IgD-negative memory B cell (primary cell): ENCODE results near the gene FRMD4B. TPM values are rescaled to one million over a fixed set of nuclear protein-coding genes. Genes with fewer than 3 reads are reported as not detected.
A peak's percentile ranks its signal among the peaks of the same experiment; 100 is the strongest.
"Not testable (repeated sequence)": the region's sequence is repeated elsewhere in the genome, so short reads cannot be mapped to it uniquely, and the experiment has no call there.

Experiments
- H3K27ac Mint-ChIP-seq, 3 donors: one replicate each; pipeline ENCODE4 v1.8.0; 2020 to 2022; ENCODE audit warnings: mild to moderate bottlenecking in 3 of 3, mixed read lengths in 3 of 3, moderate library complexity in 1 of 3
- H3K27me3 Mint-ChIP-seq: one replicate; pipeline ENCODE4 v1.8.0; 2021; ENCODE audit warnings: mixed read lengths
- H3K36me3 Mint-ChIP-seq: one replicate; pipeline ENCODE4 v1.8.0; 2020; ENCODE audit warnings: mild to moderate bottlenecking, mixed read lengths
- H3K4me1 Mint-ChIP-seq, 3 donors: one replicate each; pipeline ENCODE4 v1.8.0; 2020 to 2022; ENCODE audit warnings: mixed read lengths in 3 of 3, mild to moderate bottlenecking in 1 of 3
- H3K4me3 Mint-ChIP-seq, 4 donors: one replicate each; pipeline ENCODE4 v1.8.0; 2020 to 2022; ENCODE audit warnings: mild to moderate bottlenecking in 4 of 4, mixed read lengths in 4 of 4, moderate library complexity in 3 of 4
- H3K9me3 Mint-ChIP-seq, 3 donors: one replicate each; pipeline ENCODE4 v1.8.0; 2020 to 2021; ENCODE audit warnings: mixed read lengths in 3 of 3, mild to moderate bottlenecking in 1 of 3
- polyA plus RNA-seq: library from polyadenylated mRNA; unstranded; fragments of 300-500 nt; fragmentation: Illumina TruSeq; gene quantifications from one replicate; pipeline ENCODE4 v1.2.3, GENCODE V29; 2021

FRMD4B gene
- polyA plus RNA-seq, 1 donor from 2014 or later, result 0.05 TPM

DNA sequence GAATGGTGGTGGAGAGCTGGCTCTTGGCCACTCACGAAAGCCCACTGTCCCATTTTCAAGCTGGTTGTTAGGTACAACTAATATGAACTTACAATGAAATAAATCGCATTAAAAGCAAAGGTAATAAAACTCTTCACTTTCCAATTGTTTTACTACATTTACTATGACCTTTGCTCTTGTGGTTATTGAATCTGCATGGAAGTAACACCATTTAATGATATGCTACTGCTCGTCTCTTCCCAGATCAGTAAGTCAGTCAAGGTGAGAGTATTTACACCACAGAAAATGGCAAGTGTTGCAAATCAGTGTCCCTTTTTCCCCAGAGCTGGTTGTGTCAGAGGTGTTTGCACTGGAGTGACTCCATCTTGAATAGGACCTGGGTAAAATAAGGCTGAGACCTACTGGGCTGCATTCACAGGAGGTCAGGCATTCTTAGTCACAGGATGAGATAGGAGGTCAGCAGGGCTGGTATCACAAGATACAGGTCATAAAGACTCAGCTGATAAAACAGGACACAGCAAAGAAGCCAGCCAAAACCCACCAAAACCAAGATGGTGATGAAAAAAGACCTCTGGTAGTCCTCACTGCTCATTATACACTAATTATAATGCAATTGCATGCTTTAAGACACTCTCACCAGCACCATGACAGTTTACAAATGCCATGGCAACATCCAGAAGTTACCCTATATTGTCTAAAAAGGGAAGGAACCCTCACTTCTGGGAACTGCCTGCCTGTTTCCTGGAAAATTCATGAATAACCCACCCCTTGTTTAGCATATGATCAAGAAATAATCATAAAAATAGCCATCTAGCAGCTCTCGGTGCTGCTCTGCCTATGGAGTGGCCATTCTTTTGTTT lies 57.6 kb downstream of the FRMD4B start:
- Mint-ChIP-seq H3K27me3 (peaks cover 7% of the 10 kb centered on the region), H3K9me3 (no peaks in the 10 kb centered on the region), H3K4me3 (peak overlapping the region in 1 of 4 donors; percentile 53), H3K4me1 (peaks cover 32 to 39% (median 34%) of the 10 kb centered on the region in 3 donors), H3K27ac (peak overlapping the region in 1 of 3 donors; percentile 30), H3K36me3 (no peaks in the 10 kb centered on the region)

GRCh38 chr3:69326855-69327300 lies 59.0 kb downstream of the FRMD4B start:
- Mint-ChIP-seq H3K36me3 (no peaks in the 10 kb centered on the region), H3K27me3 (peaks cover 4% of the 10 kb centered on the region), H3K27ac (peak overlapping the region in 2 of 3 donors; percentile 8 to 83), H3K4me3 (peak overlapping the region in 3 of 4 donors; percentile 50 to 88 (median 55)), H3K9me3 (no peaks in the 10 kb centered on the region), H3K4me1 (peaks cover 32 to 38% (median 34%) of the 10 kb centered on the region in 3 donors)

DNA sequence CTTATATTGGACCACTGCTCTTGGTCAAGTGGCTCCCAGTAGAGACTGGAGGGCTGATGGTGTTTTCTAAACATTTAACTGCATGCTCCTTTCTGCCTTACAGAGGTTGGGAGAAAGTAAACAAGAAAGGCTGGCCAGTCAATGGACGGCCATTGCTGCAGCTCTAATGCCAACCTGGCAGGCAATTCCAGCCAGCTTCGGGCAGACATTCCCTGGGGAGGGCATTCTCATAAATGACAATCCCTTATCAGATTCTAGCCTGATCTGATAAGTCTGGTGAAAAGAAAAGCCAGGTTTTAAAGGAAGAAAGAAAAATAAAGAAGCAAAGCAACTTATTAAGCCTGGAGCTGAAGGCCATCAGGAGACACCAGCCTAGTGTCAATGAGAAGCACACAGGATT lies 60.7 kb downstream of the FRMD4B start:
- Mint-ChIP-seq H3K27ac (no peak overlapping the region), H3K9me3 (no peaks in the 10 kb centered on the region), H3K36me3 (no peaks in the 10 kb centered on the region), H3K4me1 (peaks cover 34 to 38% (median 34%) of the 10 kb centered on the region in 3 donors), H3K4me3 (peak overlapping the region in 1 of 4 donors; percentile 79), H3K27me3 (no peaks in the 10 kb centered on the region)

- H3K4me1 Mint-ChIP-seq, result peaks cover 34 to 42% (median 34%) of the 10 kb centered on the region in 3 donors
- H3K36me3 Mint-ChIP-seq, result no peaks in the 10 kb centered on the region
- H3K9me3 Mint-ChIP-seq, result no peaks in the 10 kb centered on the region
- no peaks in the 10 kb centered on the region for H3K27me3 Mint-ChIP-seq
- no peak overlapping the region for H3K27ac Mint-ChIP-seq
- H3K4me3 Mint-ChIP-seq, result peak overlapping the region in 2 of 4 donors; percentile 30 to 79
Measured at GRCh38 chr3:69324362-69325025, 61.4 kb downstream of the FRMD4B start.

- Mint-ChIP-seq H3K36me3 (no peaks in the 10 kb centered on the region), H3K9me3 (no peaks in the 10 kb centered on the region), H3K27me3 (no peaks in the 10 kb centered on the region), H3K4me1 (peaks cover 34 to 43% (median 34%) of the 10 kb centered on the region in 3 donors), H3K4me3 (no peak overlapping the region), H3K27ac (no peak overlapping the region)
Measured at GRCh38 chr3:69323941-69324340, 61.9 kb downstream of the FRMD4B start.

DNA sequence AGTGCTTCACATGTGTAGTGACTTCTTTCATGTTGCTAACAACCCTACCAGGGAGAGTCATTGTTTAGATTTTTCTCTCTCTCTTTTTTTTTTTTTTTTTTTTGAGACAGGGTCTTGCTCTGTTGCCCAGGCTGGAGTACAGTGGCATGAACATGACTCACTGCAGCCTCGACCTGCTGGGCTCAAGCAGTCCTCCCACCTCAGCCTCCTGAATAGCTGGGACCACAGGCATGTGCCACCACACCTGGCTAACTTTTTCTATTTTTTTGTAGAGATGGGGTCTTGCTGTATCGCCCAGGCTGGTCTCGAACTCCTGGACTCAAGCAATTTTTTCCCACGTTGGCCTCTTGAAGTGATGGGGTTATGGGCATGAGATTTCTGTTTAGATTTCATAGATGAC lies 63.4 kb downstream of the FRMD4B start:
- not testable (repeated sequence) for H3K27me3 Mint-ChIP-seq, H3K27ac Mint-ChIP-seq, H3K4me3 Mint-ChIP-seq, H3K9me3 Mint-ChIP-seq, H3K36me3 Mint-ChIP-seq
- peaks cover 19 to 28% (median 23%) of the 10 kb centered on the region in 3 donors for H3K4me1 Mint-ChIP-seq

GRCh38 chr3:69322158-69322509 lies 63.8 kb downstream of the FRMD4B start:
- Mint-ChIP-seq H3K36me3 (no peaks in the 10 kb centered on the region), H3K4me3 (no peak overlapping the region), H3K27me3 (no peaks in the 10 kb centered on the region), H3K27ac (no peak overlapping the region), H3K9me3 (no peaks in the 10 kb centered on the region), H3K4me1 (peaks cover 18 to 25% (median 20%) of the 10 kb centered on the region in 3 donors)

DNA sequence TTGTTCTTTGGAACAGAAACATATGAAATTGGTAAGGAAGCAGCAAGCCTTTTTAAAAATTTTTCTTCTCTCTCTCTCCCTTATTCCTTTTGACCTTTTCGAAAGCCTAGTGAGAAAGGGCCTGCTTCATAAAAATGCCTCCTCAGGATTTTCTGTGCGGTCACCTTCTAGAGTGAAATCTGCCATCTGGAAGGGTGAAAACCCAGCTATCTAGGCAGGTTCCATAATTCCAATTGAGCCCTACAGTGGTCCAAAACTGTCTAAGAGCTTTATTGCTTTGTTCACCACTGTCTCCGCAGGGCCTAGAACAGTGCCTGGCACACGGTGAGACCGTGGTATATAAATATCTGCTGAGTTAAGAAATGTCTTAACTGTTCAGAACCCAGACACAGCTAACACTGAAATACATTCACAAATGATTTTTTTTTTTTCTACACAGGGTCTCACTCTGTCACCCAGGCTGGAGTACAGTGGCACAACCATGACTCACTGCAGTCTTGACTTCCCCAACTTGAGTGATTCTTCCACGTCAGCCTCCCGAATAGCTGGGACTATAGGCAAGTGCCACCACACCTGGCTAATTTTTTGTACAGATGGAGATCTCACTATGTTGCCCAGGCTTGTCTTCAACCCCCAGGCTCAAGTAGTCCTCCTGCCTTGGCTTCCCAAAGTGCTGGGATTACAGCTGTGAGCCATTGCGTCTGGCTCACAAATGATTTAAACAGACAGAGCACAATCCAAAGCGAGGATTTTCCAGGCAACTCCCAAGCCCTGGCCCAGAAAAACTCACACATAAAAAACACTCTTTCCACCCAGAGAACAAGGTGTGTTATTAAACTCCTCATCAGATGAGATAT lies 64.4 kb downstream of the FRMD4B start:
- no peak overlapping the region for H3K4me3 Mint-ChIP-seq
- no peaks in the 10 kb centered on the region for H3K36me3 Mint-ChIP-seq
- no peak overlapping the region for H3K27ac Mint-ChIP-seq
- H3K9me3 Mint-ChIP-seq, result no peaks in the 10 kb centered on the region
- H3K27me3 Mint-ChIP-seq, result no peaks in the 10 kb centered on the region
- peaks cover 12 to 19% (median 14%) of the 10 kb centered on the region in 3 donors for H3K4me1 Mint-ChIP-seq

- peaks cover 8 to 16% (median 10%) of the 10 kb centered on the region in 3 donors for H3K4me1 Mint-ChIP-seq
- no peaks in the 10 kb centered on the region for H3K9me3 Mint-ChIP-seq
- H3K27ac Mint-ChIP-seq, result no peak overlapping the region
- H3K27me3 Mint-ChIP-seq, result no peaks in the 10 kb centered on the region
- H3K36me3 Mint-ChIP-seq, result no peaks in the 10 kb centered on the region
- H3K4me3 Mint-ChIP-seq, result no peak overlapping the region
Measured at GRCh38 chr3:69320871-69321271, 65.0 kb downstream of the FRMD4B start.

DNA sequence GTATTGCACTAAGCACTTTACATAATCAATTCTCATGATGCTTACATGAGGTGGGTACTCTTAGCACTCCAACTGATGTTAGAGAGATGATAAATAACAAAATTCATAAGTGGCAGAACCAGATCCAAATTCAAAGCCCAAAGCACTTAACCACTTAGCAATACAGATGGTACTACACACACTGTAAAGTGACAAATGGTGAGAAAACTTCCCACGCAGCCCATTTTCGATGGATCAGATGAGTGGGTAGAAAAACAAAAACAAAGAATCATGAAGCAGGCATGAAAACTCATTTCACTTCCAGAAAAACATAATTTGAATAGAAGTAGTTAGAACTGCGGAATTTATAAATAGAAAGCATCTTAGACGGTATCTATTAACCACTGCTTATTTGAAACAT lies 66.2 kb downstream of the FRMD4B start:
- Mint-ChIP-seq H3K9me3 (no peaks in the 10 kb centered on the region), H3K27ac (no peak overlapping the region), H3K36me3 (no peaks in the 10 kb centered on the region), H3K4me1 (peaks cover 5 to 10% (median 6%) of the 10 kb centered on the region in 3 donors), H3K4me3 (no peak overlapping the region), H3K27me3 (no peaks in the 10 kb centered on the region)

DNA sequence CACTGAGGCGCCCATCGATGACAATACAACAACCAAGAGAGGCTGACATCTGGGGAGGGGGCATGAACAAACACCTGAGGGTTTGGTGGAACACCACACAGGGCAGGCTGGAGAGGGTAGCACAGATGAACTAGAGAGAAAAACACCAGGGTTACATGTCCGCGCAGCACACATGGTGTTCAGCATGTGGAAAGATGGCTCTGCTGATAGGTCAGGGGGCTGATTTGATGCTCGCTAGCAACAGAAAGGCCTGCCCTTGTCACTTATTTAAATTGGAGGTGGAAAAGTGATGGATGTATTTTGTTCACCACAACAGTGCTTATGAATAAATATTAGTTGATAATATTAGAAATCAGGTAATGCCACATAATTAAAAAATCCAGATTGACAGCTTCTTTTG lies 67.5 kb downstream of the FRMD4B start:
- Mint-ChIP-seq H3K4me1 (peaks cover 0 to 5% (median 2%) of the 10 kb centered on the region in 3 donors), H3K4me3 (peak overlapping the region in 1 of 4 donors; percentile 0), H3K36me3 (no peaks in the 10 kb centered on the region), H3K9me3 (no peaks in the 10 kb centered on the region), H3K27ac (no peak overlapping the region), H3K27me3 (no peaks in the 10 kb centered on the region)

- Mint-ChIP-seq H3K27ac (no peak overlapping the region), H3K4me1 (no peaks in the 10 kb centered on the region), H3K36me3 (peaks cover under 1% of the 10 kb centered on the region), H3K9me3 (no peaks in the 10 kb centered on the region), H3K27me3 (no peaks in the 10 kb centered on the region), H3K4me3 (no peak overlapping the region)
Measured at GRCh38 chr3:69313251-69313650, 72.6 kb downstream of the FRMD4B start.

DNA sequence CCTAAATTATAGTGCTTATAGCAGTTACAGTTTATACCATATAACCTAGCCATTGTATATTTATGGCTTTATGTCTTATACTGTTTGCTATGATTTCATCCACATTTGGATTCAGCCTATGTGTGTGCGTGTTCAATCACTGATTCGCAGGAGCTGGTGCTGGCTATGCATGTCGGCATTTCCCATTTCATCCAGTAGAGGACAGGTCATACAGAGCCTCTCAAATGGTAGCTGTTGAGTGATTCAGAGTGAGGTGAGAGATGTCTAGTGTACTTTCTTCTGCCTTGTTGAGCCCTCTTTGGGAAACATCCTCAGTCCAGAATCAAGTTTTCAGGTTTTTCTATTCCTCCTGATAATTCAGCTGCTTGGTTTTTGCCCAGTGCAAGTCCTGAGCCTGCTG lies 76.1 kb downstream of the FRMD4B start:
- Mint-ChIP-seq H3K4me1 (peaks cover 0 to 6% (median 0%) of the 10 kb centered on the region in 3 donors), H3K27ac (no peak overlapping the region), H3K9me3 (no peaks in the 10 kb centered on the region), H3K27me3 (no peaks in the 10 kb centered on the region), H3K36me3 (peaks cover 2% of the 10 kb centered on the region), H3K4me3 (no peak overlapping the region)

- Mint-ChIP-seq H3K36me3 (peaks cover 4% of the 10 kb centered on the region), H3K9me3 (no peaks in the 10 kb centered on the region), H3K4me3 (no peak overlapping the region), H3K4me1 (peaks cover 0 to 6% (median 0%) of the 10 kb centered on the region in 3 donors), H3K27ac (no peak overlapping the region), H3K27me3 (peaks cover 3% of the 10 kb centered on the region)
Measured at GRCh38 chr3:69306239-69307185, 79.4 kb downstream of the FRMD4B start.
